CD4-positive, alpha-beta T cell treated with Interleukin-17A for 1 hour (primary cell): ENCODE data around the gene BRAT1.

Experiments used
- DNase-seq: peaks from one replicate; pipeline ENCODE4 v3.0.0-alpha.2; 2020

Gene BRAT1

GRCh38 chr7:2494191-2495130, 60.9 kb downstream of the BRAT1 start:
- no peak for DNase-seq

- no peak for DNase-seq
Measured at GRCh38 chr7:2493205-2494164, 61.8 kb downstream of the BRAT1 start.

DNA sequence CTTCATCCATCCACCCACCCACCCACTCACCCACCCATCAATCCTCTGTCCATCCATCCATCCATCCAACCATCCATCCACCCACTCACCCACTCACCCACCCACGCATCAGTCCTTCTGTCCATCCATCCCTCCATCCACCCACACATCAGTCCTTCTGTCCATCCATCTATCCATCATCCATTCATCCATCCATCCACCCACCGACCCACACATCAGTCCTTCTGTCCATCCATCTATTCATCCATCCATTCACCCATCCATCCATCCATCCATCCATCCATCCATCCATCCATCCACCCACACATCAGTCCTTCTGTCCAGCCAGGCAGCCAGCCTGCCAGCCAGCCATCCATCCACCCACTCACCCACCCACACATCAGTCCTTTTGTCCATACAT, 63.3 kb downstream of the BRAT1 start:
- no peak for DNase-seq

- DNase-seq: no peak
Measured at GRCh38 chr7:2490181-2490651, 65.1 kb downstream of the BRAT1 start.

- DNase-seq: no peak
Measured at GRCh38 chr7:2488681-2489080, 66.6 kb downstream of the BRAT1 start.

GRCh38 chr7:2488272-2488645, 67.1 kb downstream of the BRAT1 start:
- no peak for DNase-seq
